ENCODE measurements around the gene INTS7.

INTS7 gene

GRCh38 chr1:212072047-212072446 is 36.7 kb upstream of the INTS7 start:
- TF ChIP-seq ZFX (IDR thresholded peaks at IDR 0.05; ENCODE audit: borderline replicate concordance) (no peak), CTCF (IDR thresholded peaks at IDR 0.05) (no peak)
- H3K27ac ChIP-seq = no peak overlapping the region

- no peak for TF ChIP-seq ZFX (IDR thresholded peaks at IDR 0.05; ENCODE audit: borderline replicate concordance)
- peak; percentile 76 for TF ChIP-seq CTCF (IDR thresholded peaks at IDR 0.05)
- H3K27ac ChIP-seq = no peak overlapping the region
Observed at GRCh38 chr1:212070720-212071302, 35.5 kb upstream of the INTS7 start.

GRCh38 chr1:212067787-212068186 is 32.4 kb upstream of the INTS7 start:
- no peak overlapping the region for H3K27ac ChIP-seq
- no peak for TF ChIP-seq CTCF (IDR thresholded peaks at IDR 0.05)

GRCh38 chr1:212062832-212063438 is 27.6 kb upstream of the INTS7 start:
- TF ChIP-seq ZFX (IDR thresholded peaks at IDR 0.05; ENCODE audit: borderline replicate concordance) (no peak), CTCF (IDR thresholded peaks at IDR 0.05) (peak; percentile 87)
- no peak overlapping the region for H3K27ac ChIP-seq

- peak overlapping the region; percentile 26 for H3K27ac ChIP-seq
- TF ChIP-seq ZFX (IDR thresholded peaks at IDR 0.05; ENCODE audit: borderline replicate concordance) = no peak
- TF ChIP-seq CTCF (IDR thresholded peaks at IDR 0.05) = no peak
Observed at GRCh38 chr1:212060632-212061472, 25.5 kb upstream of the INTS7 start.

- H3K27ac ChIP-seq = no peak overlapping the region
- TF ChIP-seq ZFX (IDR thresholded peaks at IDR 0.05; ENCODE audit: borderline replicate concordance) (no peak), CTCF (IDR thresholded peaks at IDR 0.05) (no peak)
Observed at GRCh38 chr1:212055333-212055732, 20.0 kb upstream of the INTS7 start.

- TF ChIP-seq ZFX (IDR thresholded peaks at IDR 0.05; ENCODE audit: borderline replicate concordance) (no peak), CTCF (IDR thresholded peaks at IDR 0.05) (no peak)
- no peak overlapping the region for H3K27ac ChIP-seq
Observed at GRCh38 chr1:212053993-212054392, 18.6 kb upstream of the INTS7 start.
